GM10266 (cell line): ENCODE data around the gene CEP112.

Source experiments
- DNase-seq: peaks from one replicate; pipeline ENCODE4 v3.0.0; 2012; ENCODE audit errors: extremely low spot score
- TF ChIP-seq, protein P1 (sequence below): IDR thresholded peaks from 2 replicates; pipeline ENCODE4 v1.5.1; 2012; ENCODE audit warnings: mild to moderate bottlenecking, low read depth; ENCODE audit not compliant: control insufficient read depth, insufficient read depth; ENCODE audit errors: missing control alignments

CEP112 gene

DNA sequence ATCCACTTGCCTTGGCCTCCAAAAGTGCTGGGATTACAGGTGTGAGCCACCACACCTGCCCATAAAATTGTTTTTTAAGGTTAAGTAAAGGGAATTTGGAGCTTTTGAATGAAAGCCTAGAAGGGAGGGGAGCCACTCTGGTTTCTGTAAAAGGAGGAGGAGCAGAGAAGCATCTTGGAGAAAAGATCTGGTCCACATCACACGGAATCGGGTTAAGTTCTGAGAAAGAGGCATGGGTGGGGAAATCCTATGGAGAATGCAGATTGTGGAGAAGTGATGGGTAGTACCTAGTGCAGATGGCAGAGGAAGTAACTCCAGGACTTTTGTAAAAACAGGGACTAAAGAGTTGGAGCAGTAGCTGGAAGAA, 18.3 kb upstream of the CEP112 start:
- TF ChIP-seq, protein P1, sequence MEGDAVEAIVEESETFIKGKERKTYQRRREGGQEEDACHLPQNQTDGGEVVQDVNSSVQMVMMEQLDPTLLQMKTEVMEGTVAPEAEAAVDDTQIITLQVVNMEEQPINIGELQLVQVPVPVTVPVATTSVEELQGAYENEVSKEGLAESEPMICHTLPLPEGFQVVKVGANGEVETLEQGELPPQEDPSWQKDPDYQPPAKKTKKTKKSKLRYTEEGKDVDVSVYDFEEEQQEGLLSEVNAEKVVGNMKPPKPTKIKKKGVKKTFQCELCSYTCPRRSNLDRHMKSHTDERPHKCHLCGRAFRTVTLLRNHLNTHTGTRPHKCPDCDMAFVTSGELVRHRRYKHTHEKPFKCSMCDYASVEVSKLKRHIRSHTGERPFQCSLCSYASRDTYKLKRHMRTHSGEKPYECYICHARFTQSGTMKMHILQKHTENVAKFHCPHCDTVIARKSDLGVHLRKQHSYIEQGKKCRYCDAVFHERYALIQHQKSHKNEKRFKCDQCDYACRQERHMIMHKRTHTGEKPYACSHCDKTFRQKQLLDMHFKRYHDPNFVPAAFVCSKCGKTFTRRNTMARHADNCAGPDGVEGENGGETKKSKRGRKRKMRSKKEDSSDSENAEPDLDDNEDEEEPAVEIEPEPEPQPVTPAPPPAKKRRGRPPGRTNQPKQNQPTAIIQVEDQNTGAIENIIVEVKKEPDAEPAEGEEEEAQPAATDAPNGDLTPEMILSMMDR, result no peak

DNA sequence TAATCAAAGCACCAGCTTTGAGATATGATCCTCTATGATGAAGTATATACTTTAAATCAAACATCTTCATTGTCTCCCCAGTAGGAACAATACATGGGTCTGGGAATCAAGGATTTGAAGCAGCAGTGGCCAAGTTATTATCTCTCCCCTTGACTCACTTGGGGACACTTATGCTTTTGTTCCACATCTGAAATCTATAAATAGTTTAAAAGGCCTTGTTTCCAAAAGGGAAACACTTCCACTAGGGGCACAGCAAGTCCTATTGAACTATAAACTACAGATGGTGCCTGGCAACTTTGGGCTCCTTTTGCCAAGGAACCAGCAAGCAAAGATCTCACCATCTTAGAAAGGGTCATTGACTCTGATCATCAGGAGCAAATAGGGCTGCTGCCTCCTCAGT, 16.0 kb upstream of the CEP112 start:
- TF ChIP-seq, protein P1, result no peak
- DNase-seq, result no peak

More for the DNA sequence above, 18.3 kb upstream of the CEP112 start:
- no peak for DNase-seq

DNA sequence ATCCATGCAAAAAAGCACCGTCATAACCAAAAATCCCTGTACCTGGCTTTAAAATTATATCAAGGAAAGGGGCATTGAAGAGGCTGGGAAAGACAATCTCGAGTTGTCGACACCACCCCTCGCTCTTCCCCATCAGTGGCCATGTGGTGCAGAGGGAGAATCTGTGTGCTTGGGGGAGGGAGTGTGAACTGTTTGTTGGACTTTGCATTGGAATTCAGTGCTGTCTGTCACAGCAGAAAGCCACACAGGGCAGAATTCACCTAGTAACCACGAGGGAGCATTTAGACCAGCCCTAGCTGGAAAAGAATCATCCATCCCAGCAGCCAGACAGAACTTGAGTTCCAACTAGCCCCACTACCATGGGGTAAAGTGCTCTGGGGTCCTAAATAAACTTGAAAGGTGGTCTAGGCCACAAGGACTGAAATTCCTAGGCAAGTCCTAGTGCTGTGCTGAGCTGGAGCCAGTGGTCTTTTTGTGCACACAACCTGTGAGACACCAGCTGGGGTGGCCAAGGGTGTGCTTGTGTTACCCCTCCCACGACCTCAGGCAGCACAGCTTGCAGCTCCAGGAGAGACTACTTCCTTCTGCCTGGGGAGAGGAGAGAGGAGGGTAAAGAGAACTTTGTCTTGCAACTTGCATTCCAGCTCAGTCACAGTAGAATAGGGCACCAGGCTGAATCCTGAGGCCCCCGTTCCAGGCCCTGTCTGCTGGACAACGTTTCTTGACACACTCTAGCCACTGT, 11.5 kb upstream of the CEP112 start:
- TF ChIP-seq, protein P1, result no peak
- no peak for DNase-seq

DNA sequence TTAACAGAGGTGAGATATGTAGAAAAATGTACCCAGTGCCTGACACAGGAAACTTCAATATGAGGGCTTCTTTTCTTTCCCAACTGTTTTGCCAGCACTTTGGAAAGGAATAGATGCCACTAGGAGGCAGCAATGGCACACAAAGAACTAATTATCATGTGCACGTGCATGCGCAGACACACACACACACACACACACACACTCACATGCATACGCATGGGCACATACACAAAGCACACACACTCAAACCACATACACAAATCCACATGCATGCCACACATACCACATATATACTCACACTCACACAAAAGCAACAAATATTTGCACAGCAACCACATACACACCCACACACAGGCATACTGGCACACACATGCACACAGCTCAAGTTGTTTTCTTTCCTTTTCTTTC, 8.8 kb upstream of the CEP112 start:
- TF ChIP-seq, protein P1, result peak; percentile 29
- no peak for DNase-seq

DNA sequence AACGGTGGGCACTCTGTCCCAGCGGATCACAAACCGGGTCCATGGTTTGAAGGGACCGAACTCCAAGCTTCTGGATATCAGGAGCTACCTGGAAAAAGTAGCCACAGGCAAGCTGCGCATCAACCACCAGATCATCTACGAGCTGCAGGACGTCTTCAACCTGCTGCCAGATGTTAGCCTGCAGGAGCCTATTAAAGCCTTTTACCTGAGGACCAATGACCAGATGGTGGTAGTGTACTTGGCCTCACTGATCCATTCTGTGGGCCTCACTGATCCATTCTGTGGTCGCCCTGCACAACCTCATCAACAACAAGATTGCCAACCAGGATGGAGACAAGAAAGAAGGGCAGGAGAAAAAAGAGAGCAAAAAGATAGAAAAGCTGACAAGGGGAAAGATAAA, 6.3 kb upstream of the CEP112 start:
- no peak for DNase-seq
- TF ChIP-seq, protein P1, result no peak

DNA sequence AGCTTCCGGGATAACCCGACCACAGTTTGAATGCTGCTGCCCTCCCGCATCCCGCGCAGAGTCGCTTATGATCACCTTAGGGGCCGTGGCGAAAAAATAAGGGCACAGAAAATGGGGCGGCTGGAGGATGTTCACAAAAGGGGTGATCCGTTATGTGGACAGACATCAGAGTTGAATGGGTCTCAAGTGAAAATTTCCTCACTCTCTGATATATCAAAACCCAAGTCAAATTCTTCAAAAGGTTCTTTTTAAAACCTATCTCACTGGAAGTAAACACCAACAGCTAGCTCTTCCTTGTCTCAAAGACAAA, 400 bp upstream of the CEP112 start:
- TF ChIP-seq, protein P1, result no peak
- no peak for DNase-seq

DNA sequence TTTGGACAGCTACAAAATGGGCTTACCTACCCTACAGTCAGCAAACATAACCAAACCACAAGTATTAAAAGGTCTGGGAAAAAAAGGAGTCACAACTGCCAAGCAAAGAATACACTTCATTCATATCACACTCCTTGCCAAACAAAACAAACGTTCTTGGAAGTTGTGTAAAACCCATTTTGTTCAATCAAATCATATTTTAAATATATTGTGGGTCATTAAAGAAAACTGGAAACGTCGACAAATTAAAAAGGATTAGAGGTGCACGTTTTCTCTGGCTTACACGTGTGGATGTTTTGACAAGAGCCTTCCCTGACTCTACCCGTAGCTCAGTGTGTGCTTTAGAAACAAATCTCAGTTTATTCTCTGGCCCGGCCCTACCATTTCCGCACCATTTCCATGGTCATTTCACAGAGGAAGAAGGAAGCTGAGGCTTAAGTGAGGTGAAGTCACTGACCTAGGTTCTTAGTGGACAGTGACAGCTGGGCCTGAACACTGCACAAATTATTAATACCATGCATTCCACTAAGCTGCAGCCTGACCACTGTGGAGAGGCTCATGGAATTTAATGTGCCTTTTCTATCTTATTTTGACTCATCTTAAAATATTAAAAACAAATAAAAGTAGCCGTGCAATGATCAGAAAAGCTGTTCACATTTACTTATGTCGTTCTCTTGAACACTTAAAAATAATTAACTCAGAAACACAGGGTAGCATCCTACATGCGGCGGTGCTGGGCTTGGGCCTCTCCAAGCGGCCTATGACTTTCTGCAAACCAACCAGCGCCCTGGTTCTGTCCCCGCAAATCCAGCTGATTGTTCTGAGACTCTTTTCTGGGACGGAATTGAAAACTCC, 968 bp downstream of the CEP112 start:
- TF ChIP-seq, protein P1, result no peak
- DNase-seq, result no peak
